Right lobe of liver (tissue), 4 donors: ENCODE data around the gene ACOT7.

Source experiments
- CTCF ChIP-seq, 4 donors: fragments of 200-600 bp in 3 of 4; fragments of 450-650 bp in 1 of 4; IDR thresholded peaks; one replicate each; pipeline versions ENCODE4 v1.5.1 to v1.8.0; 2016 to 2022; ENCODE audit warnings: antibody characterized with exemption in 4 of 4, mild to moderate bottlenecking in 2 of 4
- POLR2A ChIP-seq: fragments of 450-650 bp; IDR thresholded peaks from one replicate; pipeline ENCODE4 v1.6.1; 2017; ENCODE audit warnings: antibody characterized with exemption, mild to moderate bottlenecking
- donor health status: DM: no; HTN: no; CAD: no.
- donor health status: DM: no; HTN: no; CAD: no.
- donor health status: DM: no; HTN: yes; CAD: no.

GRCh38 chr1:6360117-6360496 is 33.5 kb downstream of the ACOT7 start:
- TF ChIP-seq CTCF (IDR thresholded peaks at IDR 0.05) (no peak), POLR2A (no peak)
